ENCODE data around the gene PIH1D2. TPM values are rescaled to one million over a fixed set of nuclear protein-coding genes. Genes with fewer than 3 reads are reported as not detected.
"Not testable (repeated sequence)": the region's sequence is repeated elsewhere in the genome, so short reads cannot be mapped to it uniquely, and the experiment has no call there.

PIH1D2 gene
- total and polyA plus RNA-seq, 2 of the 4 experiments (the other 2 are of a cell fraction), result 1.1 TPM

DNA sequence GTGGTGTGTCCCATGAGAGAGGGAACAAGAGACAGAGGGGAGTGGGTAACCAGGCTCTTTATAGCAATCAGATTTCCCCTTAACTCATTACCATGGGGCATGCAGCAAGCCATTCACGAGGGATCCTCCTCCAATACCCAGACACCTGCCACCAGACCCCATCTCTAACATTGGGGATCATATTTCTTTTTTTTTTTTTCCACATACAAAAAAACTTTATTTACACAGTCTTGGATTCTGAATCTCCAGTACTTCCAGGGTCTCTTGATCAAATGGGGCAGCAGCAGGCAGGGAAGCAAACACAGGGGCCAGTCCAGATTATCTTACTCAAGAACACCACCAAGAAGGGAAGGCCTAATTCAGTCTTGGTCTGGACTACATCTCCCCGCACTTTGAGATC is 44.4 kb downstream of the PIH1D2 start:
- H3K79me1 ChIP-seq (ENCODE audit: low read depth in 1 of 2, low read length in 2 of 2), result peaks cover 14 to 32% of the 10 kb centered on the region in 2 experiments
- H4K5ac ChIP-seq (ENCODE audit: low read depth, low read length), result no peak overlapping the region
- H3K4me3 ChIP-seq (ENCODE audit: insufficient read depth, low read depth, low read length), result no peak overlapping the region
- no peak overlapping the region for H3K4me2 ChIP-seq (ENCODE audit: low read depth, low read length)
- no peak overlapping the region for H2AK5ac ChIP-seq (ENCODE audit: low read depth, low read length)
- ChIA-PET POLR2A (ENCODE audit: unreplicated experiment) (no interaction called here), CTCF (no interaction called here)
- no peaks in the 10 kb centered on the region for H3K9me3 ChIP-seq (ENCODE audit: control insufficient read depth, insufficient read depth, low read length)
- no peaks in the 10 kb centered on the region for H3K9me1 ChIP-seq (ENCODE audit: insufficient read depth, low read length)
- ATAC-seq (ENCODE audit: low read depth), result no peak
- no peak overlapping the region for H2BK20ac ChIP-seq (ENCODE audit: low read depth, low read length)
- DNase-seq, result no peak
- H3K36me3 ChIP-seq (ENCODE audit: control insufficient read depth, insufficient read depth, low read length), result peaks cover 27% of the 10 kb centered on the region
- H2BK5ac ChIP-seq (ENCODE audit: low read depth, low read length, poor library complexity, severe bottlenecking), result no peak overlapping the region
- H4K91ac ChIP-seq (ENCODE audit: insufficient read depth, low read depth, low read length), result no peak overlapping the region
- H3K18ac ChIP-seq (ENCODE audit: low read depth, low read length), result no peak overlapping the region
- H3K56ac ChIP-seq (ENCODE audit: extremely low read depth, insufficient read depth, low read length), result no peak overlapping the region
- no peaks in the 10 kb centered on the region for H3K4me1 ChIP-seq (ENCODE audit: control insufficient read depth, insufficient read depth, low read length)
- H4K8ac ChIP-seq (ENCODE audit: low read depth in 2 of 2, low read length in 2 of 2), result no peak overlapping the region
- H4K20me1 ChIP-seq (ENCODE audit: insufficient read depth, low read length), result no peaks in the 10 kb centered on the region
- H3K27ac ChIP-seq (ENCODE audit: insufficient read depth, low read length), result no peak overlapping the region
- no peak overlapping the region for H3K14ac ChIP-seq (replicated peaks; ENCODE audit: low read depth, low read length)
- H3K27me3 ChIP-seq (ENCODE audit: control insufficient read depth, insufficient read depth, low read length), result no peaks in the 10 kb centered on the region
- dilution Hi-C loops (cut with HindIII; ENCODE audit: low sequenced_read_pairs, unreplicated experiment), result no loop called here
- no peak overlapping the region for H3K4ac ChIP-seq (ENCODE audit: low read depth, low read length)
- intact Hi-C loops (cut with micrococcal nuclease), result no loop called here
- no peak overlapping the region for H3K23ac ChIP-seq (ENCODE audit: low read depth, low read length)
- H2AK9ac ChIP-seq (replicated peaks; ENCODE audit: low read depth, low read length, poor library complexity), result no peak overlapping the region
- TF ChIP-seq, protein P1, sequence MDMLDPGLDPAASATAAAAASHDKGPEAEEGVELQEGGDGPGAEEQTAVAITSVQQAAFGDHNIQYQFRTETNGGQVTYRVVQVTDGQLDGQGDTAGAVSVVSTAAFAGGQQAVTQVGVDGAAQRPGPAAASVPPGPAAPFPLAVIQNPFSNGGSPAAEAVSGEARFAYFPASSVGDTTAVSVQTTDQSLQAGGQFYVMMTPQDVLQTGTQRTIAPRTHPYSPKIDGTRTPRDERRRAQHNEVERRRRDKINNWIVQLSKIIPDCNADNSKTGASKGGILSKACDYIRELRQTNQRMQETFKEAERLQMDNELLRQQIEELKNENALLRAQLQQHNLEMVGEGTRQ (IDR thresholded peaks at IDR 0.05; ENCODE audit: low read depth, low read length), result no peak
- TF ChIP-seq FOS (IDR thresholded peaks at IDR 0.05; ENCODE audit: low read depth, low read length) (no peak), POLR2A (IDR thresholded peaks at IDR 0.05; ENCODE audit: low read depth, low read length) (no peak), RAD21 (IDR thresholded peaks at IDR 0.05; ENCODE audit: low read length) (no peak), NFE2L2 (IDR thresholded peaks at IDR 0.05; ENCODE audit: low read depth, low read length) (no peak), MAFK (IDR thresholded peaks at IDR 0.05; ENCODE audit: low read depth, low read length) (no peak)
- TF ChIP-seq, protein P2, sequence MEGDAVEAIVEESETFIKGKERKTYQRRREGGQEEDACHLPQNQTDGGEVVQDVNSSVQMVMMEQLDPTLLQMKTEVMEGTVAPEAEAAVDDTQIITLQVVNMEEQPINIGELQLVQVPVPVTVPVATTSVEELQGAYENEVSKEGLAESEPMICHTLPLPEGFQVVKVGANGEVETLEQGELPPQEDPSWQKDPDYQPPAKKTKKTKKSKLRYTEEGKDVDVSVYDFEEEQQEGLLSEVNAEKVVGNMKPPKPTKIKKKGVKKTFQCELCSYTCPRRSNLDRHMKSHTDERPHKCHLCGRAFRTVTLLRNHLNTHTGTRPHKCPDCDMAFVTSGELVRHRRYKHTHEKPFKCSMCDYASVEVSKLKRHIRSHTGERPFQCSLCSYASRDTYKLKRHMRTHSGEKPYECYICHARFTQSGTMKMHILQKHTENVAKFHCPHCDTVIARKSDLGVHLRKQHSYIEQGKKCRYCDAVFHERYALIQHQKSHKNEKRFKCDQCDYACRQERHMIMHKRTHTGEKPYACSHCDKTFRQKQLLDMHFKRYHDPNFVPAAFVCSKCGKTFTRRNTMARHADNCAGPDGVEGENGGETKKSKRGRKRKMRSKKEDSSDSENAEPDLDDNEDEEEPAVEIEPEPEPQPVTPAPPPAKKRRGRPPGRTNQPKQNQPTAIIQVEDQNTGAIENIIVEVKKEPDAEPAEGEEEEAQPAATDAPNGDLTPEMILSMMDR (conservative IDR thresholded peaks at IDR 0.05; ENCODE audit: low read depth, low read length), result no peak
- in situ Hi-C loops (cut with MboI; ENCODE audit: low sequenced_read_pairs), result no loop called here
- H2BK15ac ChIP-seq (ENCODE audit: low read depth, low read length), result no peak overlapping the region
- WGBS, 2 experiments (ENCODE audit: extremely low coverage in 2 of 2, insufficient read length in 1 of 2), result 80% methylated on average over 1 of the region's 2 CpGs; no CpG with 5 or more reads in 1 of the 2 experiments
- H2AFZ ChIP-seq (replicated peaks; ENCODE audit: low read length, poor library complexity), result no peak overlapping the region
- no peak overlapping the region for H2BK120ac ChIP-seq (ENCODE audit: low read depth, low read length)
- no peak overlapping the region for H3K9ac ChIP-seq (ENCODE audit: low read depth, low read length)
- no TSS peak for BruUV-seq (replicated peaks)

DNA sequence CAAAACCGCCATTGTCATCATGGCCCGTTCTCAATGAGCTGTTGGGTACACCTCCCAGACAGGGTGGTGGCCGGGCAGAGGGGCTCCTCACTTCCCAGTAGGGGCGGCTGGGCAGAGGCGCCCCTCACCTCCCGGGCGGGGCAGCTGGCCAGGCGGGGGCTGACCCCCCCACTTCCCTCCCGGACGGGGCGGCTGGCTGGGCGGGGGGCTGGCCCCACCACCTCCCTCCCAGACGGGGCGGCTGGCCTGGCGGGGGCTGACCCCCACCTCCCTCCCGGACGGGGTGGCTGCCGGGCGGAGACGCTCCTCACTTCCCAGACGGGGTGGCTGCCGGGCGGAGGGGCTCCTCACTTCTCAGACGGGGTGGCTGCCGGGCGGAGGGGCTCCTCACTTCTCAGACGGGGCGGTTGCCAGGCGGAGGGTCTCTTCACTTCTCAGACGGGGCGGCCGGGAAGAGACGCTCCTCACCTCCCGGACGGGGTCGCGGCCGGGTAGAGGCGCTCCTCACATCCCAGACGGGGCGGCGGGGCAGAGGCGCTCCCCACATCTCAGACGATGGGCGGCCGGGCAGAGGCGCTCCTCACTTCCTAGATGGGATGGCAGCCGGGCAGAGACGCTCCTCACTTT is 46.9 kb downstream of the PIH1D2 start:
- H2BK5ac ChIP-seq (ENCODE audit: low read depth, low read length, poor library complexity, severe bottlenecking); CTCF ChIA-PET; H4K5ac ChIP-seq (ENCODE audit: low read depth, low read length); H3K14ac ChIP-seq (replicated peaks; ENCODE audit: low read depth, low read length); H2BK15ac ChIP-seq (ENCODE audit: low read depth, low read length); H3K4me1 ChIP-seq (ENCODE audit: control insufficient read depth, insufficient read depth, low read length); H3K18ac ChIP-seq (ENCODE audit: low read depth, low read length); ATAC-seq (ENCODE audit: low read depth); H2AK9ac ChIP-seq (replicated peaks; ENCODE audit: low read depth, low read length, poor library complexity); H4K91ac ChIP-seq (ENCODE audit: insufficient read depth, low read depth, low read length); H3K27ac ChIP-seq (ENCODE audit: insufficient read depth, low read length); DNase-seq; H4K20me1 ChIP-seq (ENCODE audit: insufficient read depth, low read length); H3K4me3 ChIP-seq (ENCODE audit: insufficient read depth, low read depth, low read length); H3K4ac ChIP-seq (ENCODE audit: low read depth, low read length); H3K9me1 ChIP-seq (ENCODE audit: insufficient read depth, low read length); H3K9me3 ChIP-seq (ENCODE audit: control insufficient read depth, insufficient read depth, low read length); BruUV-seq (replicated peaks); H2BK20ac ChIP-seq (ENCODE audit: low read depth, low read length); H3K23ac ChIP-seq (ENCODE audit: low read depth, low read length); H3K27me3 ChIP-seq (ENCODE audit: control insufficient read depth, insufficient read depth, low read length); POLR2A ChIA-PET (ENCODE audit: unreplicated experiment); H2AFZ ChIP-seq (replicated peaks; ENCODE audit: low read length, poor library complexity); H3K56ac ChIP-seq (ENCODE audit: extremely low read depth, insufficient read depth, low read length); H2BK120ac ChIP-seq (ENCODE audit: low read depth, low read length); H4K8ac ChIP-seq (ENCODE audit: low read depth in 2 of 2, low read length in 2 of 2); H2AK5ac ChIP-seq (ENCODE audit: low read depth, low read length); H3K4me2 ChIP-seq (ENCODE audit: low read depth, low read length); H3K9ac ChIP-seq (ENCODE audit: low read depth, low read length); intact Hi-C loops (cut with micrococcal nuclease); dilution Hi-C loops (cut with HindIII; ENCODE audit: low sequenced_read_pairs, unreplicated experiment); in situ Hi-C loops (cut with MboI; ENCODE audit: low sequenced_read_pairs): not testable (repeated sequence)
- no CpG with 5 or more reads among the region's 49 CpGs for WGBS, 2 experiments (ENCODE audit: extremely low coverage in 2 of 2, insufficient read length in 1 of 2)
- peaks cover 14 to 32% of the 10 kb centered on the region in 2 experiments for H3K79me1 ChIP-seq (ENCODE audit: low read depth in 1 of 2, low read length in 2 of 2)
- H3K36me3 ChIP-seq (ENCODE audit: control insufficient read depth, insufficient read depth, low read length), result peaks cover 19% of the 10 kb centered on the region
